GM19099 (cell line): ENCODE measurements around the gene FOXQ1.

Experiments
- POLR2A ChIP-seq: IDR thresholded peaks from 3 replicates; pipeline ENCODE4 v1.6.1; 2011; ENCODE audit warnings: low read depth; ENCODE audit not compliant: insufficient read length; ENCODE audit errors: extremely low read depth

FOXQ1 gene, protein sequence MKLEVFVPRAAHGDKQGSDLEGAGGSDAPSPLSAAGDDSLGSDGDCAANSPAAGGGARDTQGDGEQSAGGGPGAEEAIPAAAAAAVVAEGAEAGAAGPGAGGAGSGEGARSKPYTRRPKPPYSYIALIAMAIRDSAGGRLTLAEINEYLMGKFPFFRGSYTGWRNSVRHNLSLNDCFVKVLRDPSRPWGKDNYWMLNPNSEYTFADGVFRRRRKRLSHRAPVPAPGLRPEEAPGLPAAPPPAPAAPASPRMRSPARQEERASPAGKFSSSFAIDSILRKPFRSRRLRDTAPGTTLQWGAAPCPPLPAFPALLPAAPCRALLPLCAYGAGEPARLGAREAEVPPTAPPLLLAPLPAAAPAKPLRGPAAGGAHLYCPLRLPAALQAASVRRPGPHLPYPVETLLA

GRCh38 chr6:1311400-1312202 lies at the start of gene FOXQ1:
Gene FOXQ1, plus strand, starts transcription at chr6:1312098. Its CDS starts 607 bp downstream, at chr6:1312705.
- TF ChIP-seq POLR2A: no peak

GRCh38 chr6:1262704-1263038 lies 49.2 kb upstream of the FOXQ1 start:
- TF ChIP-seq POLR2A: no peak

- no peak for TF ChIP-seq POLR2A
Observed at GRCh38 chr6:1263039-1263849, 48.7 kb upstream of the FOXQ1 start.

DNA sequence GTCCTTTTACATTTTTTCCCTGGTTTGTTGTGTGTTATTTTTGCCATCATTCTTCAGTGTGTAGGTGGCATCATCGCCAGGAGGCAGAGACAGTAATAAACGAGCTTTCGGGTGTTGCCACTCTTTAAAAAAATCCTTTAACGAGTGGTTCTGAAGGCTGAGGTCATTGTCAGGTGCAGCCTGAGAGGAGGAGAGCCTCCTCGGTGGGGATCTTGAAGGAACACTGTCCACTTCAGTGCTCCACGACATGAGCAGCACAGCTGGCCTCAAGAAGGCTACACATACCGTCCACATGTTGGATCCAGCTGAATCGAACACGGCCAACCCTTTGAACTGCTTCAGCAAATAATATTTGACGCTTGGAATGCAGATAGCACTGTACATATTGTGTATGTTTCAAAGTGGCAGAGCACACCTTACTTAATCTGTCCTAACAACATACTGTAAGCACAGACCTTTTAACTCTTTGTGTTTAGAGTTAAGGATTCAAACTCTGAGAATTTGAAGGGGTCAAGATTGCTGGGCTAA lies 48.0 kb upstream of the FOXQ1 start:
- TF ChIP-seq POLR2A: no peak

GRCh38 chr6:1264619-1265445 lies 47.1 kb upstream of the FOXQ1 start:
- TF ChIP-seq POLR2A: no peak

GRCh38 chr6:1266686-1267056 lies 45.2 kb upstream of the FOXQ1 start:
- TF ChIP-seq POLR2A: no peak

GRCh38 chr6:1267057-1267732 lies 44.7 kb upstream of the FOXQ1 start:
- no peak for TF ChIP-seq POLR2A

DNA sequence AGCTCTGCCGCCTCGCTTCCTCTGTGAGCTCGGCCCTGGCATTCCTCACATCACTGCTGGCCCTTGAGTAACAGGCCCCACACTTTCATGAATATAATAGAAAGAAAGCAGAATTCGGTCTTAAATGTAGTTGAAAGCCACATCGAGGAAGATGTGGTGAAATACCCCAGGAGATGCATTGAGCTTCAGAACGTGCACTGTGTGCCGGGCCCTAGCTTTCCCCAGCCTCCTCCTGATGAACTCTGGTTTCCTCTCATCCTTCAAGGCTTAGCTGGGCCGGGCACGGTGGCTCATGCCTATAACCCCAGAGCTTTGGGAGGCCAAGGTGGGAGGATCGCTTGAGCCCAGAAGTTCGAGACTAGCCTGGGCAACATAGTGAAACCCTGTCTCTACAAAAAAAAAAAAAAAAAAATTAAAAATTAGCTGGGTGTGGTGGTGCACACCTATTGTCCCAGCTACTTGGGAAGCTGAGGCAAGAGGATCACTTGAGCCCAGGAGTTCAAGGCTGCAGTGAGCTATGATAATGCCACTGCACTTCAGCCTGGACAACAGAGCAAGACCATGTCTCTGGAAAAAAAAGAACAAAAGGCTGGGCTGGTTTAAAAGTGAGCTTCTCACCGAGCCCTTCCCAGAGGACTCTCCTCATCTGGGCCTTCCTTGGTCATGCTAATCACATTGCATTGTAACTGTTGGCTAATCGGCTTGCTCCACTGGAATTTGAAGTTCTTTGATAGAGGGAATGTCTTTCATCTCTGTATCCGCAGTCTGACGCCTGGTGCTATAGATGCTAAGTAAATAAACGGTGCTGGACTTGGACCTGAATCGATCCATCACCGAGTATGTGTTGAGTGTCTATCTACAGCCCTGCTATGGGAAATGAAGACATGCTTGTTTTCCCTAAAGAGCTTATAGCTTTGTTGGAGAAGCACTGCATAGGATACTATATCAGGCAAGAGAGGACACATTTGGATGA lies 43.8 kb upstream of the FOXQ1 start:
- TF ChIP-seq POLR2A: no peak

DNA sequence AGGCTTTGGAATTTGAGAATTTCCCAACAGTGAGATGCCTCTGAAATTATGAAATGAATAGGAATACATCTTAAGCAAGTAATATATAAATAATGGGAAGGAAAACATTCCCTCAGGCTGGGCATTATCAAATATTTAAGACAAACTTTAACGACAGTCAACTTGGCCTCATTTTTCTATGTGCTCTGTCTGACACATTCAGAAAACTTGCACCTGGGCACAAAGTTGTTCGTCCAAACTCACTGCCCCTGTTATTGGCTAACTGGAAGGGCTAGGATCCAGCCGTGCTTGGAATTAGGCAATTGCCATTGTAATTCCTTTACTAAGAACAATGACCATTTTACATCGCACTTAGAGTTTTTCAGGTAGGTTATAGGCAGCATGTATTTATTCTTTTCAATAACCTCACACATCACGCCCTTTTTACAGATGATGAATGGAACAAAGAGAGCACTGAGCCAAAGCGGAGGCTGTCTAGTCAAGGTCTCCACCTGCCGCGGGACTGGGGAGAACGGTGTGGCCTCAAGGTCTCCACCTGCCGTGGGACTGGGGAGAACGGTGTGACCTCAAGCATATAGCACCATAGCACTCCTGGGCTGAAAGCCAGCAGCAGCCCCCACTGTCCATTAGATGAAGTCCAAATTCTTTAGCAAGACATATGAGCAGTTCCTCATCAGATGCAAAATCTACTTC lies 40.7 kb upstream of the FOXQ1 start:
- no peak for TF ChIP-seq POLR2A

- no peak for TF ChIP-seq POLR2A
Observed at GRCh38 chr6:1278061-1278720, 33.7 kb upstream of the FOXQ1 start.

DNA sequence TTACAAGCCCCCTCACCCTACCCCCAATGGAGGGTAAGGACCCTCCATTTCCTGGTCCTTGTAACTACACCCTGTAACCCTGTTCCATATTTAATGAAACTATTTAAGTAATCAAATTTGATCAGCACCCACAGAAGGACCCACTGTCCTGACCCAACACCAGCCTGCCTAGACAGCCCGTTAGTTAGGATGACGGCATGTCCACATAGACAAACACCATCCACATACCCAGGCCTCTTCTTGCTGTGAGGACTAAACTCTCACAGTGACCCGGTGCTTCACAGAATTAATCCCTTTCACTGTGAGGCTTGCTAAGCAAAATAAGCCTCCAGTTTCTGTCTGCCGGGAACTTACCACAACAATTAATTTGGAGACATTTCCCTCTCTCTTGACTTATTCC lies 32.8 kb upstream of the FOXQ1 start:
- TF ChIP-seq POLR2A: no peak
